Vagina (tissue), 2 donors: ENCODE measurements around the gene SCAMP5. TPM values are rescaled to one million over a fixed set of nuclear protein-coding genes. Genes with fewer than 3 reads are reported as not detected.

Source experiments
- DNase-seq, 2 donors: peaks; one replicate each; pipeline ENCODE4 v3.0.0-alpha.2; 2017; ENCODE audit errors: extremely low spot score in 2 of 2
- H3K27ac ChIP-seq: fragments of 200-600 bp; sonication (generic); one replicate; pipeline ENCODE4 v1.5.1; 2019
- H3K27me3 ChIP-seq: fragments of 200-600 bp; sonication (generic); one replicate; pipeline ENCODE4 v1.5.1; 2019
- H3K36me3 ChIP-seq, 2 donors: fragments of 200-600 bp; sonication (generic); one replicate each; pipeline ENCODE4 v1.5.1; 2017 to 2019
- H3K4me1 ChIP-seq: fragments of 200-600 bp; sonication (generic); one replicate; pipeline ENCODE4 v1.5.1; 2019
- H3K4me3 ChIP-seq, 2 donors: fragments of 200-600 bp; sonication (generic); 1 replicate in 1 of 2; 2 replicates in 1 of 2; pipeline ENCODE4 v1.5.1; 2016 to 2019
- H3K9me3 ChIP-seq: fragments of 200-600 bp; sonication (generic); one replicate; pipeline ENCODE4 v1.5.1; 2019
- POLR2A ChIP-seq, 2 donors: fragments of 450-650 bp; IDR thresholded peaks; one replicate each; pipeline ENCODE4 v1.6.1; 2017; ENCODE audit warnings: antibody characterized with exemption in 2 of 2, mild to moderate bottlenecking in 2 of 2, moderate library complexity in 2 of 2
- POLR2AphosphoS5 ChIP-seq, 2 donors: sonication (generic); formaldehyde crosslinking; IDR thresholded peaks; one replicate each; pipeline ENCODE4 v1.9.0; 2017; ENCODE audit warnings: antibody characterized with exemption in 2 of 2, mild to moderate bottlenecking in 2 of 2, low read depth in 1 of 2; ENCODE audit not compliant: insufficient read depth in 1 of 2
- intact Hi-C: fragments of 100-400 bp; cut with DNase I; formaldehyde crosslinking; loops from one replicate; pipeline ENCODE4 v1.15.1; 2023
- total RNA-seq: library from RNA; depleted of rRNA; stranded (reverse); fragments of >200 nt; gene quantifications from one replicate; pipeline ENCODE4 v1.2.3, GENCODE V29; 2016
- TF ChIP-seq, protein P1 (sequence below), 3 experiments: fragments of 450-650 bp in 2 of 3; fragments of 200-600 bp in 1 of 3; sonication (generic) in 1 of 3; IDR thresholded peaks; one replicate each; pipeline ENCODE4 v1.5.1; 2017 to 2019; ENCODE audit warnings: antibody characterized with exemption in 3 of 3, mild to moderate bottlenecking in 2 of 3, moderate library complexity in 2 of 3

SCAMP5 gene
- total RNA-seq, 1 donor from 2014 or later, result 6.6 TPM

DNA sequence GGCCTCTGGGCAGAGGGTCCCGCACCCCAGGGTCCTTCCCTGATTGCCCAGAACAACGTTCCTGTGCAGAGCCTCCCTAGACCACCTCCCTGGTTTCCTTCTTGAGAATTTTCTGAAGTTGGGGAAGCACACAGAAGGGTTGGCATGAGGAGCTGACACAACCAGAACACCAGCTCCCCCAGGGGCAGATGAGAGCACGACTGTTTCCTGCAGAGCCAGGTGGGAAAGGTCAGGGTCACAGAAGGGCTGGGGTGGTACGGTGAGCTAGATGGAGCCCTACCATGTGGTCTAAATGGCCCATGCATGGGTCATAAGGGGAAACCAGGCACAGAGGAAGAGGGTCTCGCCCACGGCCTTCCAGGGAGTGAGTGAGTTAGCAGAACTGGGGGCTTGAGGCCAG is 38.4 kb downstream of the SCAMP5 start:
- Histone ChIP-seq H3K27ac (no peak overlapping the region), H3K9me3 (no peaks in the 10 kb centered on the region), H3K4me3 (no peak overlapping the region), H3K4me1 (peaks cover 51% of the 10 kb centered on the region), H3K36me3 (no peaks in the 10 kb centered on the region), H3K27me3 (no peaks in the 10 kb centered on the region)
- intact Hi-C loops, result no loop called here
- TF ChIP-seq POLR2A (IDR thresholded peaks at IDR 0.05), result no peak
- TF ChIP-seq, protein P1, sequence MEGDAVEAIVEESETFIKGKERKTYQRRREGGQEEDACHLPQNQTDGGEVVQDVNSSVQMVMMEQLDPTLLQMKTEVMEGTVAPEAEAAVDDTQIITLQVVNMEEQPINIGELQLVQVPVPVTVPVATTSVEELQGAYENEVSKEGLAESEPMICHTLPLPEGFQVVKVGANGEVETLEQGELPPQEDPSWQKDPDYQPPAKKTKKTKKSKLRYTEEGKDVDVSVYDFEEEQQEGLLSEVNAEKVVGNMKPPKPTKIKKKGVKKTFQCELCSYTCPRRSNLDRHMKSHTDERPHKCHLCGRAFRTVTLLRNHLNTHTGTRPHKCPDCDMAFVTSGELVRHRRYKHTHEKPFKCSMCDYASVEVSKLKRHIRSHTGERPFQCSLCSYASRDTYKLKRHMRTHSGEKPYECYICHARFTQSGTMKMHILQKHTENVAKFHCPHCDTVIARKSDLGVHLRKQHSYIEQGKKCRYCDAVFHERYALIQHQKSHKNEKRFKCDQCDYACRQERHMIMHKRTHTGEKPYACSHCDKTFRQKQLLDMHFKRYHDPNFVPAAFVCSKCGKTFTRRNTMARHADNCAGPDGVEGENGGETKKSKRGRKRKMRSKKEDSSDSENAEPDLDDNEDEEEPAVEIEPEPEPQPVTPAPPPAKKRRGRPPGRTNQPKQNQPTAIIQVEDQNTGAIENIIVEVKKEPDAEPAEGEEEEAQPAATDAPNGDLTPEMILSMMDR (IDR thresholded peaks at IDR 0.05), result no peak
- no peak for TF ChIP-seq POLR2AphosphoS5 (IDR thresholded peaks at IDR 0.05; ENCODE audit: insufficient read depth in 1 of 2, low read depth in 1 of 2)
- no peak for DNase-seq

DNA sequence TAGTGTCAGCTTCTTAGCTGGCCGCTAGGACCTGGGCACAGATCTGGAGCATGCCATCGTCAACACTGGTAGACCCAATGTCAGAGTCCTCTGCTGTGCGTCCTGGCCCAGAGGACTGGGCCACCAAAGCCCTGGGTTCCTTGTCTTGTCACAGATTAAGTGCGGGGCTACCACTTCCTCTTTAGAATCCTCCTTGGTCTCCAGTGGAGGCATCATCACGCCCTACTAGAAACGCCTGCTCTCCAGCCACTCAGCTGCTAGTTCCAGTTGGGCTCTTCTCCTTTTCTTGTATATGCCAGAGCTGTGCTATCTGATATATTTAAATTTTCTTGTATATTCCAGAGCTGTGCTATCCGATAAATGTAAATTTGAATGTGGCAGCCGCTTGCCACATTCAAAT is 39.3 kb downstream of the SCAMP5 start:
- Histone ChIP-seq H3K27me3 (no peaks in the 10 kb centered on the region), H3K9me3 (no peaks in the 10 kb centered on the region), H3K36me3 (no peaks in the 10 kb centered on the region), H3K4me1 (peaks cover 43% of the 10 kb centered on the region), H3K4me3 (no peak overlapping the region), H3K27ac (no peak overlapping the region)
- intact Hi-C loops, result no loop called here
- TF ChIP-seq POLR2AphosphoS5 (IDR thresholded peaks at IDR 0.05; ENCODE audit: insufficient read depth in 1 of 2, low read depth in 1 of 2) (no peak), POLR2A (IDR thresholded peaks at IDR 0.05) (no peak)
- TF ChIP-seq, protein P1 (IDR thresholded peaks at IDR 0.05), result no peak
- no peak for DNase-seq

DNA sequence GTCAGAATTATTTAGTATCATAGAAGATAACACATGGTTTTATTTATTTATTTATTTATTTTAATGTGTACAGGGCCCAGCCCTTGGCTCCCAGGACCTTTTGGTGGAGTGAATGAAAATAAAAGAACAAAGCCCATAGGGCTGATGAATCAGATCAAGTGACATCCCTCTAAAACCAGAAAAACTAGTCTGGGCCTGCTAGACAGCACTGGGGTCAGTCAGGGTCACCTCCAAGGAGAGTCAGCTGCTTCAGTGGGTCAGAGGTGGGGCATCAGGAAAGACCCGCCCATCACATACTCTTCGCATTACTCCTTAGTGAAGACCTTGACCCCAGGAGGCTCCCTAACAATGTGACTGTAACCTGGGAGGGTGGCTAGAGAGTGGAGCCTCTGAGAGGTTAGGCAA is 40.9 kb downstream of the SCAMP5 start:
- Histone ChIP-seq H3K36me3 (no peaks in the 10 kb centered on the region), H3K27me3 (no peaks in the 10 kb centered on the region), H3K4me1 (peaks cover 27% of the 10 kb centered on the region), H3K4me3 (no peak overlapping the region), H3K9me3 (no peaks in the 10 kb centered on the region), H3K27ac (no peak overlapping the region)
- no peak for DNase-seq
- intact Hi-C loops, result no loop called here
- TF ChIP-seq POLR2A (IDR thresholded peaks at IDR 0.05), result no peak
- TF ChIP-seq, protein P1 (IDR thresholded peaks at IDR 0.05), result no peak
- TF ChIP-seq POLR2AphosphoS5 (IDR thresholded peaks at IDR 0.05; ENCODE audit: insufficient read depth in 1 of 2, low read depth in 1 of 2), result peak in 1 of 2 donors; percentile 74

DNA sequence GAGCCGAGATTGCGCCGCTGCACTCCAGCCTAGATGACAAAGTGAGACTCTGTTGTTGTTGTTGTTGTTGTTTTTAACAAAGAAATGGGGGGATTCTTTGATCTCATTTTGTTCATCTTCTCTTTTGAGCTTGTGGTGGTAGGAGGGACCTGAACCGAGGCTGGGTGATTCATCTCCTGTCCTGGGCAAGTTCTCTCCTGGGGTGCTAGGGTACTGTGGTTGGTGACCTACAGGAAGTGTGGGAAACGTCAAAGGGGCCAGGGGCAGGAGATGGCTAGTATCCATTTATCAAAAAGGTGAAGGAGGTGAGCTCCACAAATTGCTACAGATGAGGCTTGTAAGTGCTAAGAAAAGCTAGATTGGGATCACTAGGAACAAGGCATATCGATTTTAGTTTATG is 42.3 kb downstream of the SCAMP5 start:
- intact Hi-C loops, result no loop called here
- Histone ChIP-seq H3K4me1 (peaks cover 26% of the 10 kb centered on the region), H3K27me3 (no peaks in the 10 kb centered on the region), H3K9me3 (no peaks in the 10 kb centered on the region), H3K36me3 (no peaks in the 10 kb centered on the region), H3K27ac (no peak overlapping the region), H3K4me3 (no peak overlapping the region)
- DNase-seq, result no peak
- TF ChIP-seq, protein P1 (IDR thresholded peaks at IDR 0.05), result no peak
- TF ChIP-seq POLR2A (IDR thresholded peaks at IDR 0.05) (no peak), POLR2AphosphoS5 (IDR thresholded peaks at IDR 0.05; ENCODE audit: insufficient read depth in 1 of 2, low read depth in 1 of 2) (no peak)

DNA sequence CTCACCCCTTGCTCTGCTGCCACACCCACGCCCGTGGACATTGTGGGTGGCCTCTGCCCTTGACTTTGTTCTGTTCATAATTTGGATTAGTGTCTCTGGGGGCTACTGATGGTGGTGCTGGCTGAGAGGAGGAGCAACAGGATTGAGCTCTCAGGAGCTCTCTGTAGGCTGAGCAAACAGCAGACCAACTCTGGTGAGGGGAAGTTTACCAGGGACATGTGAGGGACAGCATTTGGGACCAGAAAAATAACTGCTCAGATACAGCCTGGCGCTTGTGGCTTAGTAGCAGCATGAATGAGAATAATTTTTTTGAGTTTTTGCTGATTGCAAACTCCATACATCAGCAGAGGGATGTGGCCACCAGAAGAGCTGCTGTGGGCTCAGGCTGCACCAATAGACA is 42.9 kb downstream of the SCAMP5 start:
- intact Hi-C loops, result no loop called here
- no peaks in the 10 kb centered on the region for H3K27me3 ChIP-seq
- H3K36me3 ChIP-seq, result no peaks in the 10 kb centered on the region
- no peak overlapping the region for H3K27ac ChIP-seq
- H3K4me1 ChIP-seq, result peaks cover 29% of the 10 kb centered on the region
- DNase-seq, result no peak
- no peak overlapping the region for H3K4me3 ChIP-seq
- TF ChIP-seq POLR2A (IDR thresholded peaks at IDR 0.05) (no peak), POLR2AphosphoS5 (IDR thresholded peaks at IDR 0.05; ENCODE audit: insufficient read depth in 1 of 2, low read depth in 1 of 2) (no peak)
- TF ChIP-seq, protein P1 (IDR thresholded peaks at IDR 0.05), result no peak
- no peaks in the 10 kb centered on the region for H3K9me3 ChIP-seq
